ENCODE data around the gene SBK3.

DNA sequence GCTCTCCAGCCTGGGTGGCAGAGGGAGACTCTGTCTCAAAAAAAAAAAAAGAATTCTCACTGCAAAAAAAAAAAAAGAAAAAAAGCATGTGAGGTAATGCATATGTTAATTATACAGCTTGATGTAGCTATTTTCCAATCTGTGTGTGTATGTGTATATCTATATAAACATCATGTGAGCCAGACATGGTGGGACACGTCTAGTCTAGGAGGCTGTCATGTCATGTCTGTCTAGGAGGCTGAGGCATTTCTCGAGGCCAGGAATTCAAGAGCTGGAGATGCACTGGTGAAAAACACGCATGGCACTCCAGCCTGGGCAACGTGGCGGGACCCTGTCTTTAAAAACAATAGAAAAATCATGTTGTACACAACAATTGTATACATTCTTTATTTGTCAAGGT is 6.9 kb upstream of the SBK3 start:
- TF ChIP-seq GATA2 (IDR thresholded peaks at IDR 0.05; ENCODE audit: low read depth, low read length) (no peak), GATA3 (IDR thresholded peaks at IDR 0.05; ENCODE audit: low read depth, low read length) (no peak)
